NCI-H2107 treated with DMSO at 0.1 percent for 48 hours (cell line): ENCODE data around the gene LDB2.

Source experiments
- DNase-seq: peaks from one replicate; lab custom pipeline; 2025; ENCODE audit not compliant: unreplicated experiment; lab: John Stamatoyannopoulos, UW

LDB2 gene

GRCh38 chr4:16606691-16607090, 291.8 kb downstream of the LDB2 start:
- no peak for DNase-seq

GRCh38 chr4:16603178-16603577, 295.3 kb downstream of the LDB2 start:
- no peak for DNase-seq

- DNase-seq = no peak
Observed at GRCh38 chr4:16598597-16599206, 299.7 kb downstream of the LDB2 start.

GRCh38 chr4:16597845-16598596, 300.4 kb downstream of the LDB2 start:
- no peak for DNase-seq

- DNase-seq = no peak
Observed at GRCh38 chr4:16597443-16597842, 301.0 kb downstream of the LDB2 start.

- no peak for DNase-seq
Observed at GRCh38 chr4:16596267-16596666, 302.2 kb downstream of the LDB2 start.

- DNase-seq = no peak
Observed at GRCh38 chr4:16594128-16594527, 304.3 kb downstream of the LDB2 start.

GRCh38 chr4:16593386-16593785, 305.1 kb downstream of the LDB2 start:
- no peak for DNase-seq

GRCh38 chr4:16591272-16591826, 307.1 kb downstream of the LDB2 start:
- DNase-seq = no peak

- no peak for DNase-seq
Observed at GRCh38 chr4:16590797-16591196, 307.6 kb downstream of the LDB2 start.

- DNase-seq = no peak
Observed at GRCh38 chr4:16588651-16589050, 309.8 kb downstream of the LDB2 start.

- DNase-seq = no peak
Observed at GRCh38 chr4:16588149-16588548, 310.3 kb downstream of the LDB2 start.

- DNase-seq = no peak
Observed at GRCh38 chr4:16585053-16585452, 313.4 kb downstream of the LDB2 start.

- DNase-seq = no peak
Observed at GRCh38 chr4:16583764-16584163, 314.7 kb downstream of the LDB2 start.

- DNase-seq = no peak
Observed at GRCh38 chr4:16582526-16582925, 315.9 kb downstream of the LDB2 start.

- no peak for DNase-seq
Observed at GRCh38 chr4:16582036-16582435, 316.4 kb downstream of the LDB2 start.

- DNase-seq = no peak
Observed at GRCh38 chr4:16581117-16581516, 317.3 kb downstream of the LDB2 start.

- no peak for DNase-seq
Observed at GRCh38 chr4:16580514-16580913, 317.9 kb downstream of the LDB2 start.

GRCh38 chr4:16579866-16580265, 318.6 kb downstream of the LDB2 start:
- no peak for DNase-seq

- DNase-seq = no peak
Observed at GRCh38 chr4:16577177-16577576, 321.3 kb downstream of the LDB2 start.

- DNase-seq = no peak
Observed at GRCh38 chr4:16574981-16575380, 323.5 kb downstream of the LDB2 start.

GRCh38 chr4:16573739-16574138, 324.7 kb downstream of the LDB2 start:
- DNase-seq = no peak
